AG08395 (cell line): Measurements from ENCODE around the gene SMARCC2.
"Not testable (repeated sequence)": the region's sequence is repeated elsewhere in the genome, so short reads cannot be mapped to it uniquely, and the experiment has no call there.

ENCODE experiments used
- DNase-seq: peaks from one replicate; pipeline ENCODE4 v3.0.0; 2012; ENCODE audit warnings: mixed read lengths, low spot score

SMARCC2 gene

GRCh38 chr12:56121204-56121870, 67.9 kb downstream of the SMARCC2 start:
- DNase-seq: no peak

DNA sequence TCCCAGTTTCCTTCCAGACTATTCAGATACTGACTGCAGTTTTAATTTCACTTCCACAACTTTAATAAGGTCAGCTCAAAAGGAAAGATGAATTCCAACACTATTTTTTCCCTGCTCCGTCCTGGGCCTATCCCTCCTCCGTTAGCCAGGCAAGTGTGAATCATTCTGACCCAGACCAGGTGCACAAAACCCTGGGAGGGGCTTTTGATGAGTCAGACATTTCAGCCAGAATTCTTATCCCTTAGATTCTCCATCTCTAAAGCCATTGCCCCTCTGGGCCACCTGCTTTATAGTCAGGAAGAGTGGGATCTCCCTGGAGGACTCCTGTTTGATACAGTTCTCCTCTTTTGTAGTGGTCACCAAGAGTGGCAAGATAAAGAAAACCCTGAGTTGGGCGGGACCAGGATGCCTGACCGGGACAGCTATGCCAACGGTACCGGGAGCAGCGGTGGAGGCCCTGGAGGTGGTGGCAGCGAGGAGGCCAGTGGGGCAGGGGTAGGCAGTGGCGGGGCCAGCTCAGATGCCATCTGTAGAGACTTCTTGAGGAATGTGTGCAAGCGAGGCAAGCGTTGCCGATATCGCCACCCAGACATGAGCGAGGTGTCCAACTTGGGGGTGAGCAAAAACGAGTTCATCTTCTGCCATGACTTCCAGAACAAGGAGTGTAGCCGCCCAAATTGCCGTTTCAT, 69.0 kb downstream of the SMARCC2 start:
- no peak for DNase-seq

DNA sequence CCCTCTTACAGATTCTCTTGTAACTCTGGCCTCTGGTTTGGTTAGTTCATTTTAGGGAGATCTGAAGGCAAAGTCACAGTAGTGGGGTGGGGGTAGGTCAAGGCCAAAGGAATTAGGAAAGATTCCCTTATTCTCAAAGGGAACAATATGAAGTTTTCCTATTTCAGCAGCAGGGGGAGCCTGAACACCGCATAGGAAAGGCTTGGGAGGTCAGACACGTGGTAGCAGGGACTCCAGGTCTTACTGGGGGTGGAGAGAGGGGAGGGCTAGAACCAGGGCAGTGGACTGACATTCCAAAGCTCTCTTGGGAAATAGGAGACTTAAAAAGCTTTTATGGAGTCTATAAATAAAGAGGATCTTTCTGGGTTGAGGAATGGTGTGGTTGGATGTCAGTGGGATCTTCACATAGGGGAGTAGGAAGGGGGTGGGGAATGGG, 69.9 kb downstream of the SMARCC2 start:
- DNase-seq: peak; percentile 88

DNA sequence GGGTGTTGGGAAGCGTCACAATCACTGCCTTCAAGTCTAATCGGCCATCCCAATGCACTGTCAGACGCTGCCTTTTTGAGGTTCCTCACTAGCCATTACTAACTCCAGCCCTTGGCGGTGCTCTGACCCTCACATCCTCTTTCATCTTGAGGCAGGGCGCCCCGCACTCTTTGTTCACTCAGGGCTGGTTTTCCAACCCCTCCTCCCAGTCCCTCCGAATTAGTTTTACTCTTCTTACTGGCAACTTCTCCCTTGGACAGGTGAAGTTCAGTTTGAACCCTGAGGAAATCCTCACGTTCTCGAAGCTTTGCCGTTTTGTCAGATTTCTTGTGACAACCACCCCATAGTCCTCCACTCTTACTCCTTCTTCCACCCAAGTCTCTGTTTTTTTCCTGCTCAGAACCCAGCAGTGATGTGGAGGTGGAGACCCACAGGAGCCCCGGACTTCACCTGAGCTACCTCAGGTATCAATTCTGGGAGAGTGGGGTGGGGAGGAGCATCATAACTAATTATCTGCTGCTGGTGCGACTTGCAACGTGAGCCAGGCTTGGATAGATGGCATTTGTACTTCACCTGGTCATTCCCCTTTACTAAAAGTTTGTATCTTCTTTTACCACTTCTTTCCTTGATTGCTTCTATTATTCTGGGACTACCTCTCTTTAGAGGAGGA, 70.5 kb downstream of the SMARCC2 start:
- DNase-seq: no peak

DNA sequence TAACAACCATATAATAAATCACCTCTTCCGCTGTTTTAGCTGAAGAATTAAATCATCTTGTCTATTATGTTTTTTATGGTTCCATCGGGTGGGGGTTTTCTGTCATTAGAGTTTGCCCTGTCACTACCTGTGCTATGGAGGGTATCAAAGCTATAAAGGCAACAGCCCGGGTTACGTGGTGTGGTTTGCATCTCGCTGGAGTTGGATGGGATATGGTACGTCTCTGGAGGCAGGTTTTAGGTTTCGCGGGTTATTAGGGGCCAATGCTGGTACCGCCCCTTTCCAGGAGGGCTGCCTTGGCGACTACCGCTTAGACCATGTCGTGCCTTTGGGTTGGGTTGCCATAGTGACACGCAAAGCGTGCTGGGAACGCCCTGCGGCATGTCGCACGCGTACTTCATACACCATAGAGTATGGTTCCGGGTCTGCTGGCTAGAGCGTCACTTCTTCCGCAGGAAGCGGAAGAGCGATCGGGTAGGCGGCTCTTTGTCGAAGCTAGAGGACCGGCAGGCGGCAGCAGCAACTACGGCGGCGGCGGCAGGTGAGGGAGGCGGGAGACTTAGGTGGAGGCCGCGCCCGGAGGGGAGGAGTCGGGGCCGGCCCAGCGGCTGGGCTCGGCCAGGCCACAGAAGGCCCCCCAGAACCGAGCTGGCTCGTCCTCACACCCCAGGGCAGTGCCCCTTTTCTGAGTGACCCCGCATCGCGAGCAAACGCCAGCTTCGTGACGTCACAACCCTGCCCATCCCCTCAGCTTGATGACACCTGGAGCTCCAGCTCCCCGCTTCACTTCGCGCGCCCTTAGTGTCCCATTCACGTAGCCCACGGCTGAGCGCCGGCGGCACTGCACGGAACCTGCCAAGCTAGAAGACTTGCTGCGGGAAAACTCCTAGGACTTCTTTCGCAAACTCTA, 71.2 kb downstream of the SMARCC2 start, which contains the start of gene ZC3H10:
ZC3H10 (plus strand) TSS at position 489 of the 910 bp plus-strand sequence. CDS start 2,297 bp downstream, outside the sequence.
- peak; percentile 98 for DNase-seq

- DNase-seq: not testable (repeated sequence)
Measured at GRCh38 chr12:56117082-56117706, 72.1 kb downstream of the SMARCC2 start.

DNA sequence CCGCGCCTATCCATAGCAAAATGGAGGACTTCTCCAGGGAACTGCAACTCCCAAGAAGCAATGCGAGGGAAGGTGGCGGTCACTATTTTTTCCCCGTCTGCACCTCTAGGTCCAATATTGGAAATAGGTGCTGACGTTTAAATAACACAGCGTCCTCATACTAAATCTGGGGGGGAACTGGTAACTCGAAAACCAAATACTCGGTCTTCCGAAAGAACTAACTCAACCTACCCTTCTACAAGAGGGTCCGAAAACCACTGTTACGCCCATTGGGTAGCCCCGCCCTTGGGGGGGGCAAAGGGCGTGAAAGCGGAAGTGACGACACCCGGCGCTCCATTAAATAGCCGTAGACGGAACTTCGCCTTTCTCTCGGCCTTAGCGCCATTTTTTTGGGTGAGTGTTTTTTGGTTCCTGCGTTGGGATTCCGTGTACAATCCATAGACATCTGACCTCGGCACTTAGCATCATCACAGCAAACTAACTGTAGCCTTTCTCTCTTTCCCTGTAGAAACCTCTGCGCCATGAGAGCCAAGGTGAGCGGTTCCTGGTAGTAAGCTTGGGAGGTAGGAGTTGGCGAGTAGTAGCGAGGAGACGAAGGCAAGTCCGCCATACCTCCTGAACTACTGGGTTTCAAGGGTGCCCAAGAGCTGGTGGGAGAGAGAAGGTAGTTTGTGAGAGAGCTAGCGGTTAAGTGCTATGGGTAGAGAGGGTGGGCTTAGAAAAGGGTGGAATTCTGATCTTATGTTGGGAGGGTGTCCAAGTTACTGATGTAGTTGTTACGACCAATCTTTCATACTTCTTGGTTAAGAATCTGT, 72.8 kb downstream of the SMARCC2 start, which contains the start of gene RPL41:
RPL41 (plus strand) TSS at position 367 of the 815 bp plus-strand sequence.
- DNase-seq: peak; percentile 88

- DNase-seq: no peak
Measured at GRCh38 chr12:56115329-56115728, 74.0 kb downstream of the SMARCC2 start.

DNA sequence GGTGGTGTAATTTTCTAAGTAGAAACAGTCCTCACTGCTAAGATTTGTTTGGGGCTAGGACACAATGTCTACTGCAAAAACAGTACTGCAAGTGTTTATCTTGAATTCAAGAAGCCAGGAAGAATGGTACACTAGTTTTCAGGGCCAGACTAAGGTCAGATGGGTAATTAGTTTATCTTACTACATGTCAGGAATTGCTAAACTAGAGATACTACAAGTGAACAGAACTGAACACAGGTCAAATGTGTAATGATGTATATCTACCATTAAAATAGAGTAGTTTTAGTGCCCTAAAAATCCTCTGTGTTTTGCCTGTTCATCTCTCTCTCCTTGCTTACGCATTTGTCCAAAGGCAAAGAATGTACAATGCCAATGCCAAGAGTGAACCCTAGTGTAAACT, 75.2 kb downstream of the SMARCC2 start:
- no peak for DNase-seq
